DMS114 treated with DMSO at 0.1 percent for 48 hours (cell line): Measurements from ENCODE around the gene CCDC70.
"Not testable (repeated sequence)": the region's sequence is repeated elsewhere in the genome, so short reads cannot be mapped to it uniquely, and the experiment has no call there.

Experiments
- DNase-seq: peaks from one replicate; lab custom pipeline; 2025; ENCODE audit not compliant: unreplicated experiment; lab: John Stamatoyannopoulos, UW

CCDC70 gene

DNA sequence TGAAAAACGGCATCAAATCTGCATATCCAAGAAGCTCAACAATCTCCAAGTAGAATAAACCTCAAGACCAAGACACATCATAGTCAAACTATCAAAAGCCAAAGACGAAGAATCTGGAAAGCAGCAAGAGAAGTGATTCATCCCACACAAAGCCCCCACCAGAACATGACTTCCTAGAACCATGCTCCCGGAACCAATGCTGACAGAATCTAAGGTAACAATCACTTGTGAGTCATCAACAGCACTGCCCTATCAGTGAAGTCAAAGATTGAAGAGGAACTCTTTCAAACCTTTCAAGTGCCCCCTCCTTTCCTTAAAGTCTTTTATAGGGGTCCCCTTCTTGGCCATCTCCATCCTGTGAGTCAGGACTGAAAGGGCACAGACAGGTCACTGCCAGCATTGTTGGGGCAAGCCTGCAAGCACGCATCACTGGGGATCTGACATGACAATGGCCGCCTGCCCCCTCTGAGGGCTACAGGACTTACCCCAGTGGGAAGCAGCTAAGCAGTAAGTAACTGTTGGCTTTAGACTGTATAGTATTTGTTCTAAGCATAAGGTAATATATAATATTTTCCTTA, at the start of gene CCDC70:
CCDC70 (plus strand) TSS at position 247 of the 578 bp plus-strand sequence. CDS start 3,443 bp downstream, outside the sequence.
- no peak for DNase-seq

DNA sequence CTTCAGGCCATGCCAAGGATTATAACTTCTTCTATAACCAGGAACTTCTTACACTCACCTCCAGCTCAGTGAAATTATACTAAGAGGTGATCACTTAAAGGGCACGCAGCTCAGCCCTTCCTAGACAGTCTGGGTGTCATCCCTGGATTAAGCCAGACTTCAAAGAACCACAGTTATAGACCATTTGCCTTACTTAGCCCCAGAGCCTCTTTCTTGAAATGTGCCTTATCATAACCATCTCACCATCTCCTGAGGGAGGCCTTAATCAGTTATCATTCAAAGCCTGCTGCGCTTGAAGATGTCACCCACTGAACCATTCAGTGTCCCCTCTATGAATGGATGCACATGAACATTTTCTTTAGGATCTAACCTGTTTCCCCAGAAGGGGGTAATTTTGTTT, 47.7 kb upstream of the CCDC70 start:
- no peak for DNase-seq

DNA sequence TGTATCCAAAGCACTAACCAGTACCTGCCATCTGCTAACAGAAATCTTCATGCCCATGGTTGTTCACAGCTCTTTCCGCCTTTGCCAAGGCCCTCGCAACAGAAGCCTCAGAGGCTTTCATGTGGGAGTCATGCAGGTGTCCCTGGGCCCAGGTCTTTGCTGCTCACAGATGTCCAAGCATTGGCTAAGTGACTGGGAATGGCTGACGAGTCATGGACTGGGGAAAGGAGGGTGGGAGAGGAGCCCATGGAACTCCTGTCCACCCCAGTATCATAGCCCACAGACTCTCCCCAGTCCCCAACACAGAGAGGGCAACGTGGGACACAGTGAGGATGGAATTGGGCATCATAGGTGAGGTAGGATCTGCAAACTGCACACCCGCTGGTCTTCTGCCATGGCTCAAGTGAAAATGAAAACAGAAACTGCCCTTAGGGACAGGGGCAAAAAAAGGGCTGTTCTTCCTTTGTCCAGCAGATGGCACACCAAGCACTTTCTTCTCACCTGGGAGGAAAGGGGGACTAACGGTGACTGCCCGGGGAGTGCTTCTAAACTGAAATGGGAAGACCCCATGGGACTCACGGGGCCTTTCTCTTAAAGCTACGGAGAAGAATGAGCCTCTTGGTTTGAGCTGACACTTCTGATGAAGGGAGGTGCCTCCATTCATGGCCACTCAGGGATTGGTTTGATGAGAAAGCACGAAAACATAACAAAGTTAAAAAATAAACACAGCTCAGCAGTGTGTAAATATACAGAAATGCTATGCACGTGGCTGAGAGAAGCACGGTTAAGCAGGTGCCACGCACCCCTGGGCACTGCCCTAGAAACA, 46.7 kb upstream of the CCDC70 start:
- DNase-seq, result peak; percentile 14

DNA sequence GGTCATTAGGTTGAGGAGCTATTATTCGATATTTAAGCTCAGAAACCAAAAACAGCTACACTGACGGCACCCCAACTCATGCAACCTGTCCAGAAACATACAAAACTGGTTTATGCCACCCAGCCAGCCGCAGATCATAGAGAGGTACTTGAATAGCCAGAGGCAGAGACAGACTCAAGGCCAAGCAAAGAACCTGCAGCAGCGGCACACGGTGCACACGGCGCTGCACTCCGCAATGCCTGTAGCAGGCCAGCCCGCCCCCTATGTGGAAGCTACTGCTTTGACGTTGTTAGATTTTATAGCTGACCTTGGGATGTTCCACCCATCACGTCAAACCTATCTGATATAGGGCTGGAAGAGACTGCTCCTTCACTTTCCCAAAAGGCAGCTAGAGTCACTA, 45.9 kb upstream of the CCDC70 start:
- DNase-seq, result no peak

DNA sequence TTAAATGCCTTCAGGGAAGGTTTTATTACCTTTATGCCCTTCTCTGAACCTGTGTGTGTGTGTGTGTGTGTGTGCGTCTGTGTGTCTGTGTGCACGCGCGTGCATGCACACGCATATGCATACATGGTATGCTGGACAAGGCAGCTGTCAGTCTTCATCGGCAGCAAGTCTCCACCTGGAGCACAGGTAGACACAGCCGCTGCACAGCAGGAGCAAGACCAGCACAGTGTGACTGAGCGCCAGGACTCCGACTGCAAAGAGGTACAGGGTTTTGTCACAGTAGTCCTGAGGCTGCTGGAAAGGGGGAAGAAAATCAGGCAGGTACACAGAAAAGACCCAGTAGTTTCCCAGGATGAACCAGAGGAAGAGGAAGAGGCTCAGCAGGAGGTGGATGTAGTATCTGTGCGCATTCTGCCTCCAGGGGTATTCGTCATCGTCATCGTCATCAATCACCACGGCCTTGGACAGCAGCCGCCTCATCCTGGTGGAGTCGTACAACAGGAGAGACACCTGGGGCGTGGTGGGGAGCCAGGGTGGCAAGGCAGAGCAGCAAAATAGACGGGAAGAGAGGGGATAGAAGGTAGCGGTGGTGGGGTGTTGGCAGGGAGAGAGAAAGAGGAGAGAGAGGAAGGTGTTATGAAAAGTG, 45.0 kb upstream of the CCDC70 start:
- DNase-seq, result no peak

DNA sequence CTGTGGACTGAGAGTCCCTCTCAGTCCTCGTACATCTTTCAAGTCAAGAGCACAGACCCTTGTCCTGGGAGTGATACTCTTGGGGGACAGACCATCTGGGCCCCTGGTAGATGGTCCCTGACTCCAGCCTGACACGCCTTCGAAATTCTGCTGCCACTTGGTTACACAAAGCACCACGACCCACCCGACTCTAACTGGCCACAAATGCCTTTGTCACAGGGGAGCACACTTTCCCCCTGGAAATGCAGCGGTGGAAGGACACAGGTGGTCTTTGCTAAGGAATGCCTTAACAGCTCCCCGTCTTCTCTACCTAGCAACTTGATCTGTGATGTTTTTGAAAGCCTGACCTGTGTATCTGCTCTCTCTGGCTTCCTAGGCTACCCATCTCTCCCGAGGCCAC, 44.1 kb upstream of the CCDC70 start:
- DNase-seq, result no peak

DNA sequence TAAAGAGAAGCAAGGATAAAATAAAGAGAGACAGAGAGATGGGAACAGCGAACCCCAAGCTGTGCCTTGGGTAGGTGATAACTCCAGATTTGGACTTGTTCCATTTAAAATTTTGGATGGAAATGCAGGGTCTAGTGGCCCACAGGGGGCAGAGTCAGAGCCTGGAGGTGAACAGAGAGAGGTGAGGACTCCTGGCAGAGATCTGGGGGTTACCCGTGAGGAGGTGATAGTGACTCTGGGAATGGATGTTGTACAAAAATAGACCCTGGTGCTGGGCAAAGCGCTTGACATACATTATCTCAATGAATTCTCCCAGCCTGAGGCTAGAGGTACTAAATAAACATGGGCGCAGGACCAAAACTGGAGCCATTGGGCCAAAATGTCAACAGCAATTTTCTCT, 43.5 kb upstream of the CCDC70 start:
- DNase-seq, result no peak

DNA sequence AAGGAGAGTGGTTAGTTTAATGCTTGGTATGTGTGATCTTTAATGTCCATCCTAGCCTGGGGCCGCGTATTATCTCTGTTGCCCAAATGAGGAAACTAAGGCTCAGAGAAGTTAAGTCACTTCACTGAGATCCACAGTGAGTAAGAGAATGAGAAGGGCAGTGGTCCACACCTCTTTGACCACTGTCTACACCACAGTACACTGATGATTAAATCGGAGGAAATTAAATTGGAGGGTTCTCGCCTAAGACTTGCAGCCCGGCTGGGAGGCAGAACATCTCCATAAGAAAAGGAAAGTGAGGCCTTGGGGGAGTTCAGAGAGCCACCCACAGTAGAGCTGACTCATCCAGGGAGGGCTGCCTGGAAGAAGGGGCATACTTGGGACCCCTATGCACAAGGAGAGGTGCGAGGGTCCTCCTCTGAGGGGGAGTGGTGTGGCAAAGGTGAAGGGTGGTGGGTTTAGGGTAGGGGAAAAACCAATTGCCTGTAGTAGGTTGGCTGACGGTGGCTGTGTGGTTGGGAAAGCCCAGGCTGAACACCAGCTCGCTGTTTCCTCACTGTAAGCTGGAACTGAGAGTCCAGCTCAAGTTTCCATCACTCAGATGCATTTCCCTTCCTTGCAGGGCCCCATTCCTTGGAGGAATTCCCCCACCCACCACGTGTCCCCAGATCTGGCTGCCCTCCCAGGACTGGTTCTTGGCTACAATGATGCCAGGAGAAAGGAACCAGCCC, 42.8 kb upstream of the CCDC70 start:
- DNase-seq, result no peak

DNA sequence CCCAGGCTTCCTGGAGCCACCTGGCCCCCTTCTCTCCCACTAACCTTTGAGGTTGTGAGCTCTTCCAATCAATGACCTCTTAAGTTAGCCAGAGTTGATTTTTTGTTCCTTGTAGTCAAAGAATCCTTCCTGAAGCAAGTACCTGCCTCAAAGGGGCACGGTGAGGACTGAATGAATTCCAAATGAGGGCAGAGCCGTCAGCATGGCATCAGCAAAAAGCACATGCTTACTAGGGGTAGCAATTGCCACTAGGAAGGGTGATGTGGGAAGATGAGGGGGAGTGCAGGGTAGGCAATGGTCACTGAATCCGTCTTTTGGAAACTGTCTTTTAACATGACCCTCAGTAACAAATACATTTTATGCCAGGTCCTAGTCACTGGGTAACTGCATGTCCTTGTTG, 42.2 kb upstream of the CCDC70 start:
- DNase-seq, result no peak

DNA sequence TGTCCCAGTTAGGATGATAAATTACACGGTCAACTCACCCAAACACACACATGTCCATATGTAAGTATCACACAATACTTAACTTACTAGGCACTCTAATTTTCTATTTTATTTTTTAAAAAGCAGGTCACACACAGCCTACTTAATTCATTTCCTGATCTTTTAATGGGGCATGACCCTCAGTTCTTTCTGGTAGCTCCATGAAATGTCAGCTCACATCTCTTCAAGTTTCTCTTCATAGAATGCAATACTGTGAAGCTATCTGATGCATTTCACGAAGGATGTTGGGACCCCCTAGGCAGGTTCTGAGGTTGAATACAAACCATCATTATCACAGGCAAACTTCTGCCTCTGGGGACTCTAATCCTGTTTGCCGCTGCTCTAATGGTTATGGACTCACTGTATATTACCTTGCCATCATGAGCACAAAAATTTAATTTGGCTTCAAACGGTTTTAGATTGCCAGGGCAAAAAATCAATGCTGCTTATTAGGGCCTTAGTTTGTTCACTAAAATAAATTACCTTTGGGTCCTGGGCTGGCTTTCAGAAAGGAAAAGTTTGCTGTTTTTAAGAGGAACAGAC, 41.7 kb upstream of the CCDC70 start:
- DNase-seq, result no peak

DNA sequence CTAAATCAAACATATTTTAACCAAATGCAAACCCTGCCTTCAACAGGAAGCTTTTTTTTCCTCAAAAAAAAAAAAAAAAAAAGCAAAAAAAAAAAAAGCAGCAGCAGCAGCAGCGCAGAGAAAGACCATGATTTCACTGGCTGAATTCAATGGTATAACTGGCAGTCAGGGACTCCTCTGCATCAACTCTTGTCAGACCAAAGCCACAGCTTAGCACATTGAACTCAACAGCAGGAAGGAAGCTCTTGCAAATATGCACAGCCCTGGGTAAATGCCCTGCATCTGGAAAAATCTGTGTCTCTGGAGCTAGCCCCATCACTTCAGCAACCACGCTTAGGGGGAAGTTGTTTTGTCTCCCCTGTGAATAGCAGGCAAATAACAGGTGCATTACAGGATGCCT, 40.2 kb upstream of the CCDC70 start:
- DNase-seq, result no peak

DNA sequence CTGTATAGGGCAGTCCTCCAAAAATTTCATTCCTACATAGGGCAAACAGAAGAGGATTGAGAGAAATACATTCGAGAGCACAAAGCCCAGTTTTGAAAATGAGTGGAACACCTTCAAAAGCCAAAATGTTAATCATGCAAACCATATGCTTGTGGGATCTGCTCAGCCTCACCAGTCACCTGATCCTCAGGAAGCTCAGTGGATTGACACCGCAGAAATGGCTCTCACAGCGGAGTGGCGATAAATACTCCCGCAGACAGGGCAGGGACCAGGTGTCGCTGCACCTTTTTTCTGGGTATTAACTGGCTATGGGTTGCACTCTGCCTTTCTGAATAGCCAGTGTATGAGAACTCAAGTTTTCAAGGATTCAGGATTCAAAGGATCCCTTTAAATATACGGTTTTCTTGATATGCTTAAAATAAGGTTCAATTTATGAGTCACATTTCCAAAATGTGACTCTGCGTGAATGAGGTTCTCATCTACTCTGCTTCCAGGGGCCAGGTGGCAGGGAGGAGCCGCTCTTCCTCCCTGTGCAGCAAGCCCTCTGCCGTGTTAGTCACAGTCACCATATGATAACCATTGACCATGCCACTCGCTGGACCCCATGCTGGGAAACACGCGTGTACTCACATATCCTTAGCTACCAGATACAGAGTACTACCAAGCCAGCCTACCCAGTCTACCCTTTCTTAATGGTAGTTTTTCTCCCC, 39.5 kb upstream of the CCDC70 start:
- DNase-seq, result no peak

DNA sequence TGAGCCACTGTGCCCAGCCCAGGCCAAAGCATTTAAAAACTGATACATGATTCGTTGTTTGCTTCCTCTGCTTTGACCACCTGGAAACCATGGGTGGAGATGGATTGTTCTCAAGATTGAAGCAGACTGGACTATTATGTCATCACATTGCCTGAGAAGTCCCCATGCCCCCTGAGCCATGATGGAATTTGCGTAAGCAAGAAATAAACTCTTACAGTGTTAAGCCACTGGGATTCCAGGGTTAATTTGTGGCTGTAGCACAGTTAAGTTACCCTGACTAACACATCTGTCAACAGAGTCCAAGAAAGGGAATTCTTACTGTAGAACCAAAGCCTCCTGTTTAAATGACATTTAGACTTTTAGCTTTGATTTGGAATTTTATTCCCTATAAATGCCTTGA, 38.4 kb upstream of the CCDC70 start:
- DNase-seq, result no peak

DNA sequence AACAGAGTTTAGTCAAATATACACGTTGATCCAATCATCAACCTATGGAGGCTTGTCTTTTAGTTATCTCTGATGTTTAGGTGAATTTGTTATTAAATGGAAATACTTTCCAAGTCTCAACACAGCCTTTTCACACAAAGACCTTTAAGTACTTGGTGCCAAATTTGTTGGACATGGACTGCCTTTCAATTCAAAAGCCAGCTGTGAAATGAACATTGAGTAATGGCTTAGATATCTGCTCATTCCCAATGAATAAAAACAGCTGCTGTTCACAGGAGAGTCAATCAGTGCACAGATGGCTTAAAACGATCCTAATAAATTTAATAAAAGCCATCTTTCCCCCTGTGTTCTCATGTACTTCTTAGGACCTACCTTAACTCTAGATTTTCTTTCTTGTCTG, 37.9 kb upstream of the CCDC70 start:
- DNase-seq, result no peak

DNA sequence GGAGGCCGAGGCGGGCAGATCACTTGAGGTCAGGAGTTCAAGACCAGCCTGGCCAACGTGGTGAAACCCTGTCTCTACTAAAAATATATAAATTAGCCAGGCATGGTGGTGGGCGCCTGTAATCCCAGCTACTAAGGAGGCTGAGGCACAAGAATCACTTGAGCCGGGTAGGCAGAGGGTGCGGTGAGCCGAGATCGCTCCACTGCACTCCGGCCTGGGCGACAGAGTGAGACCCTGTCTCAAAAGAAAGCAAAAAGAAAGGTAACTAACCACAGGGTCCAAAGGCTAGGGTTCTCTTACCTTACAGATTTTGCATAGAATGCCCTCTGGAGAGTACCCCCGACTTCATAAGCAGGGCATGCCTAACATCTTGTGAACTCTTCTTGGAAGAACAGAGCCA, 37.1 kb upstream of the CCDC70 start:
- DNase-seq, result not testable (repeated sequence)

DNA sequence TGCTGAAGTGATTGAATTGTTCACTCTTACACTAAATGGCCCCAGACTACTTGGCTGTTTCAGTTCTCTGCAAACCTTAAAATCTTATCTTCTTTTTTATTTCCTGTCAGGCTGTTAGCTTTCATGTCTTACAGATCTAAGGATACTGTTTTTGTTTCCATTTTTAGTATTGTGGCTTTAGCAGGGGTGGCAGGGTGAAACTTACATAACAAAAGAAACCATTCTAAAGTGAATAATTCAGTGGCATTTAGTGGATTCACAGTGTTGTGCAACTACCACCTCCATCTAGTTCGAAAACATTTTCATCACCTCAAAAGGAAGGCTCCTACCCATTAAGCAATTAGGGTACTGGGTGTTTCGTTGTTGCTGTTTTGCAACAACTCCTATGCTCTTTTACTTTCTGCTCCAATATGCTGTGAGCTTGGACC, 36.6 kb upstream of the CCDC70 start:
- DNase-seq, result no peak

DNA sequence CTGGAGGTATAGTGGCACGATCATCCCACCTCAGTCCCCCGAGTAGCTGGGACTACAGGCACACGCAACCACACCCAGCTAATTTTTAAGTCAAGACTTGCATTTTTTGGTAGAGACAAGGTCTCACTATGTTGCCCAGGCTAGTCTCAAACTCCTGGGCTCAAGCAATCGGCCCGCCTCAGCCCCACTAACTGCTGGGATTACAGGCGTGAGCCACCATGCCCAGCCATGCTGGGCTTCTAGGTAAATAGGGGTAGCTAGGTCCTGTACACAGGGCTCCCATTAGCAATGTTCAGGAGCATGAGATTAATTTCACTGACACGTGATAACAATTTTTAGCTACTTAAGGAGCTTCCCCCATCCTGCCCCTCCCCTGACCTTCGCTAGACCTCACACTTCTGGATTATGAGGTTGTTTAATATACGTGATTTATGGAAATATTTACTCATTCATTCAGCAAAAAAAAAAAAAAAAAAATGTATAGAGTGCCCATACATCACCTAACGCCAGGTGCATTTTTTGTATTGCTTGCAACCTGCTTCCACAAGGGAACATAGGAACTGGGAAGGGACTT, 36.0 kb upstream of the CCDC70 start:
- DNase-seq, result no peak

DNA sequence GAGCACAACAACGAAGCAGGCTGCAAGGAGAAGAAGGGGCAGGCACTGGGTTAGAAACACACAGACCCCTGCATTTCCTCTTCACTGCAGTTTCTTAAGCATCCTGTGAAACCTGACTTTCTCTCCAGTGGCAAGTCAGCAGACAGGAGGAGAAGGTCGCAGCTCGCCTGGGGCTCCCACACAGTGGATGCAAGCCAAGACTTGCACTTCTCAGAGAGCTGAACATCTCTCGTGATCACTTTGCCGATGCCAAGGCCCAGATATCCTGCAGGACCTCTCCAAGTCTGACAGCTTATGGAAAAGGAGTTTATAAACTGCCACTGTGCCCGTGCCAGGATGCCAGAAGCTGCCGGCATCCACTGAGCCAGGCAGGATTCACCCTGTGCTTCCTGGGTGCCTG, 35.2 kb upstream of the CCDC70 start:
- DNase-seq, result no peak

DNA sequence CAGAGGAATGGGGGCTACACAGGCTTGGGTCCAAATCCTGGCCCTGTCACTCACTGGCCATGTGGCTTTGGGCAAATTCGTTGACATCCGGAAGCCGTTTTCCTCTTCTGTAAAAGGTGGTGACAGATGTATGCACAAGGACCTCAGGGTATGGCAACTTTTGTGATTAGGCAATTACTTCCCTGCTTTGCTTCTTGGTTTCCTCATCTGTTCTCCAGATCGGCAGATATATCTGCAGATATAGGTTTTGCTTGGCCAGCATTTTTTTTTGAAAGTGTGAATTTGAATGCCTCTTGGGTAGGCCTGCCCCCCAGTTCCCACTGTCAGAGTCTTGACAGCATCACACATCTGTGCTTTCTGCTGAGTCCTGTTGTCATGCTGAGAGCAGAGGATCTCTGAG, 34.5 kb upstream of the CCDC70 start:
- DNase-seq, result no peak
